Adipocyte (in vitro differentiated cells): ENCODE results near the gene TPRKB.
A peak's percentile ranks its signal among the peaks of the same experiment; 100 is the strongest.
"Not testable (repeated sequence)": the region's sequence is repeated elsewhere in the genome, so short reads cannot be mapped to it uniquely, and the experiment has no call there.

Source experiments
- DNase-seq: peaks from one replicate; pipeline ENCODE4 v3.0.0-alpha.2; 2015; ENCODE audit warnings: low read depth
- H3K27me3 ChIP-seq: replicated peaks from 2 replicates; pipeline ENCODE4 v1.7.0; 2013; ENCODE audit warnings: mild to moderate bottlenecking, low read length, moderate library complexity; ENCODE audit not compliant: control insufficient read depth, insufficient read depth
- H3K36me3 ChIP-seq: 2 replicates; pipeline ENCODE4 v1.7.0; 2013; ENCODE audit warnings: low read length, mild to moderate bottlenecking, moderate library complexity; ENCODE audit not compliant: control insufficient read depth, insufficient read depth, severe bottlenecking
- H3K4me1 ChIP-seq: 2 replicates; pipeline ENCODE4 v1.7.0; 2013; ENCODE audit warnings: mild to moderate bottlenecking, low read length, moderate library complexity; ENCODE audit not compliant: control insufficient read depth, insufficient read depth
- H3K4me3 ChIP-seq: 2 replicates; pipeline ENCODE4 v1.7.0; 2013; ENCODE audit warnings: mild to moderate bottlenecking, low read length, moderate library complexity
- H3K9ac ChIP-seq: 2 replicates; pipeline ENCODE4 v1.7.0; 2013; ENCODE audit warnings: mild to moderate bottlenecking, low read length, moderate library complexity
- H3K9me3 ChIP-seq: 2 replicates; pipeline ENCODE4 v1.7.0; 2013; ENCODE audit warnings: mild to moderate bottlenecking, low read length, moderate library complexity; ENCODE audit not compliant: control insufficient read depth

Gene TPRKB

GRCh38 chr2:73766994-73767393 lies 29.8 kb upstream of the TPRKB start:
- H3K4me3 ChIP-seq: no peak overlapping the region
- H3K9ac ChIP-seq: no peak overlapping the region
- no peak for DNase-seq
- no peaks in the 10 kb centered on the region for H3K4me1 ChIP-seq
- H3K9me3 ChIP-seq: no peaks in the 10 kb centered on the region
- peaks cover 83% of the 10 kb centered on the region for H3K36me3 ChIP-seq
- H3K27me3 ChIP-seq: no peaks in the 10 kb centered on the region

- peaks cover 88% of the 10 kb centered on the region for H3K36me3 ChIP-seq
- no peak for DNase-seq
- no peak overlapping the region for H3K4me3 ChIP-seq
- no peaks in the 10 kb centered on the region for H3K4me1 ChIP-seq
- no peaks in the 10 kb centered on the region for H3K27me3 ChIP-seq
- H3K9ac ChIP-seq: no peak overlapping the region
- H3K9me3 ChIP-seq: no peaks in the 10 kb centered on the region
Measured at GRCh38 chr2:73766349-73766748, 29.2 kb upstream of the TPRKB start.

GRCh38 chr2:73764945-73765344 lies 27.8 kb upstream of the TPRKB start:
- no peak overlapping the region for H3K9ac ChIP-seq
- H3K27me3 ChIP-seq: no peaks in the 10 kb centered on the region
- H3K4me3 ChIP-seq: no peak overlapping the region
- peaks cover 95% of the 10 kb centered on the region for H3K36me3 ChIP-seq
- no peaks in the 10 kb centered on the region for H3K9me3 ChIP-seq
- H3K4me1 ChIP-seq: peaks cover 3% of the 10 kb centered on the region
- DNase-seq: no peak

GRCh38 chr2:73762571-73762970 lies 25.4 kb upstream of the TPRKB start:
- DNase-seq: no peak
- Histone ChIP-seq H3K36me3 (peaks cover 84% of the 10 kb centered on the region), H3K4me1 (peaks cover 14% of the 10 kb centered on the region), H3K9ac (no peak overlapping the region), H3K4me3 (no peak overlapping the region), H3K27me3 (no peaks in the 10 kb centered on the region), H3K9me3 (no peaks in the 10 kb centered on the region)

- DNase-seq: no peak
- peaks cover 17% of the 10 kb centered on the region for H3K4me1 ChIP-seq
- peaks cover 65% of the 10 kb centered on the region for H3K36me3 ChIP-seq
- no peaks in the 10 kb centered on the region for H3K27me3 ChIP-seq
- H3K9me3 ChIP-seq: no peaks in the 10 kb centered on the region
- no peak overlapping the region for H3K4me3 ChIP-seq
- H3K9ac ChIP-seq: no peak overlapping the region
Measured at GRCh38 chr2:73759904-73760303, 22.8 kb upstream of the TPRKB start.

- peaks cover 17% of the 10 kb centered on the region for H3K4me1 ChIP-seq
- peaks cover 59% of the 10 kb centered on the region for H3K36me3 ChIP-seq
- DNase-seq: peak; percentile 15
- no peak overlapping the region for H3K9ac ChIP-seq
- no peaks in the 10 kb centered on the region for H3K27me3 ChIP-seq
- peak overlapping the region; percentile 14 for H3K4me3 ChIP-seq
- no peaks in the 10 kb centered on the region for H3K9me3 ChIP-seq
Measured at GRCh38 chr2:73759285-73759764, 22.2 kb upstream of the TPRKB start.

GRCh38 chr2:73754332-73754731 lies 17.2 kb upstream of the TPRKB start:
- not testable (repeated sequence) for H3K4me3 ChIP-seq, H3K4me1 ChIP-seq, H3K9me3 ChIP-seq, H3K27me3 ChIP-seq, H3K9ac ChIP-seq, DNase-seq
- peaks cover 35% of the 10 kb centered on the region for H3K36me3 ChIP-seq

- Histone ChIP-seq H3K4me3 (no peak overlapping the region), H3K36me3 (peaks cover 38% of the 10 kb centered on the region), H3K27me3 (no peaks in the 10 kb centered on the region), H3K9me3 (no peaks in the 10 kb centered on the region), H3K4me1 (no peaks in the 10 kb centered on the region), H3K9ac (no peak overlapping the region)
- no peak for DNase-seq
Measured at GRCh38 chr2:73749314-73749713, 12.2 kb upstream of the TPRKB start.

- Histone ChIP-seq H3K9ac (no peak overlapping the region), H3K36me3 (peaks cover 39% of the 10 kb centered on the region), H3K27me3 (no peaks in the 10 kb centered on the region), H3K4me1 (no peaks in the 10 kb centered on the region), H3K9me3 (no peaks in the 10 kb centered on the region), H3K4me3 (no peak overlapping the region)
- DNase-seq: no peak
Measured at GRCh38 chr2:73746877-73747208, 9.7 kb upstream of the TPRKB start.

- Histone ChIP-seq H3K4me3 (no peak overlapping the region), H3K27me3 (no peaks in the 10 kb centered on the region), H3K9ac (no peak overlapping the region), H3K9me3 (no peaks in the 10 kb centered on the region), H3K4me1 (no peaks in the 10 kb centered on the region), H3K36me3 (peaks cover 43% of the 10 kb centered on the region)
- no peak for DNase-seq
Measured at GRCh38 chr2:73746015-73746876, 9.1 kb upstream of the TPRKB start.

- Histone ChIP-seq H3K9me3 (no peaks in the 10 kb centered on the region), H3K36me3 (peaks cover 18% of the 10 kb centered on the region), H3K27me3 (no peaks in the 10 kb centered on the region), H3K4me1 (peaks cover 16% of the 10 kb centered on the region), H3K4me3 (no peak overlapping the region), H3K9ac (no peak overlapping the region)
- no peak for DNase-seq
Measured at GRCh38 chr2:73740767-73741166, 3.6 kb upstream of the TPRKB start.

GRCh38 chr2:73739101-73739500 lies 2.0 kb upstream of the TPRKB start:
- no peak for DNase-seq
- peaks cover 10% of the 10 kb centered on the region for H3K36me3 ChIP-seq
- H3K4me1 ChIP-seq: peaks cover 16% of the 10 kb centered on the region
- no peaks in the 10 kb centered on the region for H3K9me3 ChIP-seq
- no peak overlapping the region for H3K4me3 ChIP-seq
- H3K27me3 ChIP-seq: no peaks in the 10 kb centered on the region
- no peak overlapping the region for H3K9ac ChIP-seq
